HUDEP-2 (cell line): ENCODE measurements around the gene HAUS8.
"Not testable (repeated sequence)": the region's sequence is repeated elsewhere in the genome, so short reads cannot be mapped to it uniquely, and the experiment has no call there.

Experiments
- DNase-seq, 76 experiments: peaks; one replicate each; lab custom pipeline; 2025; ENCODE audit not compliant: unreplicated experiment in 76 of 76; lab: John Stamatoyannopoulos, UW

HAUS8 gene

DNA sequence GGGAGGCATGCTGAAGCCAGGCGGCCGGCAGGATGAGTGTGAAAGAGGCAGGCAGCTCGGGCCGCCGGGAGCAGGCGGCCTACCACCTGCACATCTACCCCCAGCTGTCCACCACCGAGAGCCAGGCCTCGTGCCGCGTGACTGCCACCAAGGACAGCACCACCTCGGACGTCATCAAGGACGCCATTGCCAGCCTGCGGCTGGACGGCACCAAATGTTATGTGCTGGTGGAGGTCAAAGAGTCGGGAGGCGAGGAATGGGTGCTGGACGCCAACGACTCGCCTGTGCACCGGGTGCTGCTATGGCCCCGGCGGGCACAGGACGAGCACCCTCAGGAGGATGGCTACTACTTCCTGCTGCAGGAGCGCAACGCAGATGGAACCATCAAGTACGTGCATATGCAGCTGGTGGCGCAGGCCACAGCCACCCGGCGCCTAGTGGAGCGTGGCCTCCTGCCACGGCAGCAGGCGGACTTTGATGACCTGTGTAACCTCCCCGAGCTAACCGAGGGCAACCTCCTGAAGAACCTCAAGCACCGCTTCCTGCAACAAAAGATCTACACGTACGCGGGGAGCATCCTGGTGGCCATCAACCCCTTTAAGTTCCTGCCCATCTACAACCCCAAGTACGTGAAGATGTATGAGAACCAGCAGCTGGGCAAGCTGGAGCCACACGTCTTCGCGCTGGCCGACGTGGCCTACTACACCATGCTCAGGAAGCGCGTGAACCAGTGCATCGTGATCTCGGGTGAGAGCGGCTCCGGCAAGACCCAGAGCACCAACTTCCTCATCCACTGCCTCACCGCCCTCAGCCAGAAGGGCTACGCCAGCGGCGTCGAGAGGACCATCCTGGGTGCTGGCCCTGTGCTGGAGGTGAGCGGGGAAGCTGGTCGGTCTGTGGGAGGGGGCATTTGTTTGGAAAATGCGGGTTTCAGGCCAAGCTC, 26.7 kb upstream of the HAUS8 start:
- no peak for DNase-seq

DNA sequence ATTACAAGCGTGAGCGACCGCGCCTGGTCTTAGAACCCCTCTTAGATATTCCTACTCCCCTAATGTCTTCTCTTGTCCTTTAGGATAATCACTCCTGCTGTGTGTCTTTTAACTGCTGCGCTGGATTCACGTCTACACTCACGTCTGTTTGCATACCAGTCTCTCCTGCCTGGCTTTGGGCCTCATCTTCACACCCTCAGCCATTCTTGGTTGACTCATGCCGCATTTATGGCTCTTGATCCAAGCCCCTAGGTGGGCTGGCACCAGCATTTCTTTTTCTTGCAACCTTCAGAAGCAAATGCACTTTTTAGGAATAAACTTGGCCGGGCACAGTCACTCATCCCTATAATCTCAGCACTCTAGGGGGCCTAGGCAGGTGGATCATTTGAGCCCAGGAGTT, 23.1 kb upstream of the HAUS8 start:
- DNase-seq, result no peak

DNA sequence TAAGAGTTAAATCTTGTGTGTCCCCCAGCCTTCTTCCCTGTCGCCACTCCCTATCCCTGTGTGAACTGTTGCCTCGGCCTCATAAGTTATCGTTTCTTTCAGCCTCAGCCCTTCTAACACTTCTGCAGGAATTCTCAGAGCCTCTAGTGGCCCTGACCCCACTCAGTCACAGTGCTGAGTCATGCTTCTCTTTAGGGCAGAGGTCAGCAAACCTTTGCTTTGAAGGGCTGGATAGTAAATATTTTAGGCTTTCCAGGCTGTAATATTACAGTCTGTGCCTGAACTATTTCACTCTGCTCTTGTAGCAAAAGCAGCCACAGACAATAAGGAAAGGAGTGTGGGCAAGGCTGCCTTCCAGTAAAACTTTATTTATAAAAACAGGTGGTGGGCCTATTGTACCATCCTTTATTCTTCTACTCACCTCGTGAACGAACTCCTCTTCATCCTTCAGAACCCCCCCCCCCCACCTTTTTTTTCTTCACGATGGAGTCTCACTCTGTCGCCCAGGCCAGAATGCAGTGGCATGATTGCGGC, 22.4 kb upstream of the HAUS8 start:
- DNase-seq, result peak in 5 of 76 experiments; percentile 14 to 41 (median 26)

DNA sequence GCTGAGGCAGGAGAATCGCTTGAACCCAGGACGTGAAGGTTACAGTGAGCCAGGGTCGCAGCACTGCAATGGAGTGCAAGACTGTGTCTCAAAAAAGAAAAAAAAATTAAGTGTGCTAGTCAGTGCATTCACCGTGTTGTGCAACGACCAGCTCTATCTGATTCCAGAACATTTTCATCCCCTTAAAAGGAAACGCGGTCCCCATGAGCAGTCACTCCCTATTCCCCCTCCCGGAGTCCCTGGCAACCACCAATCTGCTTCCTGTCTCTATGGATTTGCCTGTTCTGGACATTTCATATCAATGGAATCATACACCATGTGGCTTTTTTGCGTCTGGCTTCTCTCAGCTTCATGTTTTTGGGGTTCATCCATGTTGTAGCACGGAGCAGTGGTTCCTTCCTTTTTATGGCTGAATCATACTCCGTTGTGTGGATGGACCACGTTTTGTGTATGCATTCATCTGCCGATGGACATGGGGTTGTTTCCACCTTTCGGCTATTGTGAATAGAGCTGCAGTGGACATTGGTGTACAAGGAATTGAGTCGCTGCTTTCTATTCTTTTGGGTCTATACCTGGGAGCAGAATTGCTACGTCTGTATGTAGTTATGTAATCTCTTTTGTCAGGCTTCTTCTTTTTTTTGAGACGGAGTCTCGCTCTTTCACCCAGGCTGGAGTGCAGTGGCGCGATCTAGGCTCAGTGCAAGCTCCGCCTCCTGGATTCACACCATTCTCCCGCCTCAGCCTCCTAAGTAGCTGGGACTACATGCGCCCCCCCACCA, 20.1 kb upstream of the HAUS8 start:
- no peak for DNase-seq

DNA sequence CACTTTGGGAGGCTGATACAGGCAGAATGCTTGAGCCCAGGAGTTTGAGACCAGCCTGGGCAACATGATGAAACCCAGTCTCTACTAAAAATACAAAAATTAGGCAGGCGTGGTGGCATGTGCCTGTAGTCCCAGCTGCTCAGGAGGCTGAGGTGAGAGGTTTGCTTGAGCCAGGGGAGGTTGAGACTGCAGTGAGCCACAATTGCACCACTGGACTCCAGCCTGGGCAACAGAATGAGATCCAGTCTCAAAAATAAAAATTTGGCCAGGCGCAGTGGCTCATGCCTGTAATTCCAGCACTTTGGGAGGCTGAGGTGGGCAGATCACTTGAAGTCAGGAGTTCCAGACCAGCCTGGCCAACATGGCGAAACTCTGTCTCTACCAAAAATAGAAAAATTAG, 19.4 kb upstream of the HAUS8 start:
- not testable (repeated sequence) for DNase-seq

DNA sequence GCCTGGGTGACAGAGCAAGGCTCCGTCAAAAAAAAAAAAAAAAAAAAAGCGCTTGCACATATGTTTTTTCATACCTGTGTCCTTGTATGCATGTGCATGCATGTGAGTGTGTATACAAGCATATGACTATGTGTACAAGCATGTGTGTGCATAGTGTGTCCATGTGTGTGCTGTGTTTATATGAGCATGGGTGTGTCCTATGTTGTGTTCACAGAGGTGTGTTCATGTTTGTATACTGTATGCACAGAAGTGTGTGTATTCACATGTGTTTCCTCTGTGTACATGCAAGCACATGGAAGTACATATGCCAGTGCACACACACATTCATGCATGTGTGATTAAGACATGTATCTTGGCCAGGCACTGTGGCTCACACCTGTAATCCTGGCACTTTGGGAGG, 17.4 kb upstream of the HAUS8 start:
- DNase-seq, result no peak

DNA sequence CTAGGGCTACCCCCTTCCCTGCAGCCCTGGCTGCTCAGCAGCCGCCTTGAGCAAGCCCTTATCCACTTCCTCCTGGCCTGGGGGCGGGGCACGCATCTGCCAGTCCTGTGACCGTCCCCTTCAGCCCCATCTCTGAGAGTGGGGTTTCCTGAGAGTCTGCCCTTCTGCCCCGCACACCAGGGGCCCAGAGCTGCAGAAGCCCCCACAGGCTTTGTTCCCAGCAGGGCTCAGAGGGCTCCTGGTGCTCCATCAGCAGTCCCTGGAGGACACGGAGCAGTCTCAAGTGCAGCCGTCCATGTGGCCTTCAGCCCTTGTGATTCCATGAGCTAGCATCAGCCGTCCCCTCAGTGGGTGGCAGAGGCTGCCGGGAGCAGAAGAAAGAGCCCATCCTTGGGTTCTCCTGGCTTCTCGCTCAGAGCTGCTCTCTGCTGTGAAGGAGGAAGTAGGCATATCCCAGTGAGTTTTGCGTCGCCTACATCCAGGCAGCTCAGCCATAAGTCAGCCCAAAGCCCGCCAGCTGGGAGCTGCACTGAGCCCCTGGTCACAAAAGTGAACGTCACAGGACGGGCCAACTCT, 16.6 kb upstream of the HAUS8 start:
- peak in 20 of 76 experiments; percentile 9 to 45 (median 26) for DNase-seq

DNA sequence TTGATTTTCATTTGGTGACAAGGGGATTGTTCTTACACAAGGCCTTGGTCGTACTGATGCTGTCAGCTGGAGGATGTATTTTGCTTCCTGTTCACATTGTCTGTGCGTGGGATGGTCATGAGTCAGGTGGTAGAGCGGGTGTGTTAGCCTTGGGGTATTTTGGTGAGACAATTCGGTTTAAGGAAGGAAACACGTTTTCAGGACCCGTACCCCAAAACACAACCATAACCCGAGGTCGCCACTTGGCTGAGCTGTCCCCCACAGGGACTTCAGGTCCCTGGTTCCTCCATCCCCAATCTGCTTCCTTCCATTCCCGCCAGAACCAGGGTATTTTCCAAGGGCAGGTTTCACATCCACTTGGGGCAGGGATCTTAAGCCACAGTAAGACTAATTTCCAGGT, 15.3 kb upstream of the HAUS8 start:
- no peak for DNase-seq

DNA sequence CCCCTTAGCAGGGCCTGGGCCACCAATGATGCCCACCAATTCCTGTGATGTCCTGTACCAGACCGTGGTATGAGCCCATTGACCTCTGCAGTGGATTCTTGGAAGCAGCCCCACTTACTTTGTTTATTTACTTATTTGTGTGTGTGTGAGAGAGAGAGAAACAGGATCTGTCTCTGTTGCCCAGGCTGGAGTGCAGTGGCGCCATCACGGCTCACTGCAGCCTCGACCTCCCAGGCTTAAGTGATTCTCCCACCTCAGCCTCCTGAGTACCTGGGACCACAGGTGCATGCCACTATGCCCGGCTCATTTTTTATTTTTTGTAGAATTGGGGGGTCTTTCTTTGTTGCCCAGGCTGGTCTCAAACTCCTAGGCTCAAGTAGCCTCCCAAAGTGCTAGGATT, 13.3 kb upstream of the HAUS8 start:
- no peak for DNase-seq

DNA sequence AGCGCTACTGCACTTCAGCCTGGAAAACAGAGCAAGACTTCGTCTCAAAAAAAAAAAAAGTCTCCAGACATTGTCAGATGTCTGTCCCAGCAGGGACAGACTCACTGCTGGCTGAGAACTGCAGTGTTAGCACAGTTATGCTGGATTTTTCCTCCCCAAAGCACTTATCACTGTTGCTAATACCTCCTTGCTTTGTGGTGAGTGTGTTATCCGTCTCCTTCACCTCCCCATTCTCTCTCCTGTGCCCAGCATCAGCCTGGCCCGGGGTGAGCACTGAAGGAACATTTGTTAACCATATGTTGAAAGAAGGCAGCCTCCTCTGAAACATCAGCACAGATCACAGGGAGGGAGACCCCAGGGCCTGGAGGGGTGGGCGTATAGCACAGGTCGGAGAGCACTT, 11.6 kb upstream of the HAUS8 start:
- DNase-seq, result no peak

DNA sequence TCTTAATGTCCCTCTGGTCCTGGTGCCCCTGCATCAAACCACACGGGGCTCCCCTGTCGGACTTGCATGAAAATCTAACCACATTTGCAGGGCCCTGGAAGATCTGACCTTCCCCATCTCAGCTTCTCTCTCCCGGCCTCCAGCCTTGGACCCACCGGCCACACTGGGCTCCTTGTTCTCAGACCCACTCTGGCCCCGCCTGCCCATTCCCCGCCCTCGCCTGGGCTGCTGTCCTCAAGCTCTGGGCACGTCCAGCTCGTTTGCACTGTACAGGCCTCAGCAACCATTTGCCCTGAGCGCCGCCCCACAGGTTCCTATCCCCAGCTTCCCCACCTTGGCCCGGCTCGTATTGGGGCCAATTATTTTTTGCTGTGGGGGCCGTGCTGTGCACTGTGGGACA, 10.9 kb upstream of the HAUS8 start:
- DNase-seq, result no peak

DNA sequence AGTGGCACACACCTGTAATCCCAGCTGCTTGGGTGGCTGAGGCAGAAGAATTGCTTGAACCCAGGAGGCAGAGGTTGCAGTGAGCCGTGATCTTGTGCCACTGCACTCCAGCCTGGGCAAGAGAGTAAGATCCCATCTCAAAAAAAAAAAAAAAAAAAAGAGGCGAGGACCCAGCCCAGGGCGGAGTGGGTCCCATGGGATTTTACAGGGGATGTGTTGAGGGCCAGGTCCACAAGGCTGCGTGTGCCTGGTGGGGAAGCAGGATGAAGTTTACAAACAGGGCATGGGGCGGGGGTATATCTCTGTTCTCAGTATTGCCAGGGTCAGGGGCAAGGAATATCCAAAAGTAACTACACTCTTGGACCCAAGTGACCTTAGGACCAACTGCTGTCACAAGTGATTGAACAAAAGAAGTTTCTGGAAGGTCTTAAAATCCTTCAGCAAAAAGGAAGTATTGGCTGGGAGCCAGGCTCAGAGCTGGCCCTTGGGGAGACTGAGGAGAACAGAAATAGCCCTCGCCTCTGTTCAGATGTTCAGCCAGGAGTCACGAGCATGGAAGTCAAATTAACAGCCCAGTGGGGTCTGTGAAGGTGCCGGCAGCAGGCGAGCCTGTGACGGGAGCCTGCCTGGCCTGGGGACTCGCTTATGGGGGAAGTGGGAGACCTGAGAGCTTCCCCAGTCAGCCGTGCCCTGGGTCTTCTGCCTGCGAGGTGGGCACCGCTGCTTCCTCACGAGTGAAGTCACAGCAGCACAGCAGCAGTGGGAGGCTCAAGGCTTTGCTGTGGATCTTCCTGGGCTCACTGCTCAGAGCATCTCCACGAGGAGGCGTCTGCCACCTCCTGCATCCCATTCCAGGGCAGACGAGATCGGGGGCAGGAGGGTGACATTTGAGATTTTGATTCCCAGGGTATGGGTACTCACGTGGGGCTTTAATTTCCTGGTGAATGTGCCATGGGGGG, 6.7 kb upstream of the HAUS8 start:
- no peak for DNase-seq

DNA sequence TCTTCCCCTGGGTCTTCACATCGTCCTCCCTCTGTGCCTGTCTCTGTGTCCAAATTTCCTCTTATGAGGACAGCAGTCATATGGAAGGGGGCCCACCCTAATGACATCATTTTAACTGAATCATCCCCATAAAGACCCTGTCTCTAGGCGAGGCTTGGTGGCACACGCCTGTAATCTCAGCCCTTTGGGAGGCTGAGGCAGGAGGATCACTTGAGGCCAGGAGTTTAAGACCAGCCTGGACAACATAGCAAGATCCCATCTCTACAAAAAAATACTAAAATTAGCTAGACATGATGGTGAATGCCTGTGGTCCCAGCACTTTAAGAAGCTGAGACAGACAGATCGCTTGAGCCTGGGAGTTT, 5.2 kb upstream of the HAUS8 start:
- no peak for DNase-seq

DNA sequence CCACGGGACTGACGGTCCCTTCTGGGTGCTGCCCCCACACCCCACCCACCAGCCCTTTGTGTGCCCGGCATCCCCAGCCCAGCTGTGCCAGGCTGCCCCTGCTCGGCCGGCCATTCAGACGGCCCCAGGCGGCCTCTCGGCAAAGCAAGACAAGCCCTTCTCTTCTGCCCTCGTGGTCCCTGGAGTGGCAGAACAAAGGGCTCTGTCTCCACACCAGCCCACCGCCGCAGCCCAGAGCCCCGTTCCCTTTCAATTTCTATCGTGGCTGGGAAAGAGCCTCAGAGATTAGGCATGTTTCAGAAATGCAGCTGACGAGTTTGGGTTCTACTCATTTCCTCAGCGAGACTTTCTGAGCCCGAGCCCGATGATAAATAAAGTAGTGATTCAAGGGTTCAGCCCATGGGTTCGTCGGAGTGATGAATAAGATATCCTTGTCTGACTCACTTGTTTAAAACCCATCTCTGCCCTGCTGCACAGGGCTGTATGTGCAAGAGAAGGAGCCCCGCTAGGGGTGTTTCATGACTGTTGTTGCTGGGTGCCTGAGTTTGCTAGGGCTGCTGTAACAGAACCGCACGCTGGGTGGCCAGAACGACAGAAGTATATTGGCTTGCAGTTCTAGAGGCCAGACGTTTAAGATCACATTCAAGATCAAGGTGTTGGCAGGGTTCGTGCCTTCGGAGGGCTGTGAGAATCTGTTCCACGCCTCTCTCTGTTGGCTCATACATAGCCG, 4.6 kb upstream of the HAUS8 start:
- DNase-seq, result peak in 5 of 76 experiments; percentile 15 to 30 (median 28)

DNA sequence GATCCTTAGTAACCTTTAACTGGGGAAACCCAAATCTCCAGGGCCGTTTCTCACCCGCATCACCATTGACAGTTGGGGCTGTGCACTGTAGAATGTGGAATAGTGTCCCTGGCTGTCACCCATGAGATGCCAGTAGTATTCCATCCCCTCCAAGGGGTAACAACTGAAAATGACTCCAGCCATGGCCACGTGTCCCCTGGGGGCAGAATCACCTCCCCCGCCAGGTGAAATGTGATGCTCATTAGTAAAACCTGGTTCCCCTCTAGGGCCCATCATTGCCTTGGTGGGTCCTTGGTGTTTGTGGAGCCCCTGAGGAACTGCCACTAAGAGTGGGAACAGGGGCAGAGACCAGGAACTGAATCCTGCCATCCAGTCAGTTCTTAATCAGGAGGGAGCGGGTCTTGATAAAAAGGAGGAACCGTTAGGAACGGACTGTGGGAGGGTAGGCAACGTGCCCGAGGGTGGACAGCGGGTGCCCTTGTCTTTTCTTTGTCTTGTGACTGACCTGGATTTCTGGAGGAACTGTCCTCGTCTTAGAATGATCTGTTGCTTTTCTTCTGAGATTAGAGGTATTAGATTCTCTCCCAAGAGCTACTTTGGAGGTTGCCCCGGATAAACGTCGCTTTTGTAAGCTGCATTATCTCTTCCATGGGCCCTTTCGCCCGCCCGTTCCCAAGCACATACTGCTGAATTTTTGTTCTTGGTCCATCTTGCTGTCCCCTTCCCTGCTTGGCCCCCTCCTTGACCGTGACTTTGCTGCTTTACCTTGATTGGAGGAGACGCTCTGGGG, 3.9 kb upstream of the HAUS8 start:
- no peak for DNase-seq

DNA sequence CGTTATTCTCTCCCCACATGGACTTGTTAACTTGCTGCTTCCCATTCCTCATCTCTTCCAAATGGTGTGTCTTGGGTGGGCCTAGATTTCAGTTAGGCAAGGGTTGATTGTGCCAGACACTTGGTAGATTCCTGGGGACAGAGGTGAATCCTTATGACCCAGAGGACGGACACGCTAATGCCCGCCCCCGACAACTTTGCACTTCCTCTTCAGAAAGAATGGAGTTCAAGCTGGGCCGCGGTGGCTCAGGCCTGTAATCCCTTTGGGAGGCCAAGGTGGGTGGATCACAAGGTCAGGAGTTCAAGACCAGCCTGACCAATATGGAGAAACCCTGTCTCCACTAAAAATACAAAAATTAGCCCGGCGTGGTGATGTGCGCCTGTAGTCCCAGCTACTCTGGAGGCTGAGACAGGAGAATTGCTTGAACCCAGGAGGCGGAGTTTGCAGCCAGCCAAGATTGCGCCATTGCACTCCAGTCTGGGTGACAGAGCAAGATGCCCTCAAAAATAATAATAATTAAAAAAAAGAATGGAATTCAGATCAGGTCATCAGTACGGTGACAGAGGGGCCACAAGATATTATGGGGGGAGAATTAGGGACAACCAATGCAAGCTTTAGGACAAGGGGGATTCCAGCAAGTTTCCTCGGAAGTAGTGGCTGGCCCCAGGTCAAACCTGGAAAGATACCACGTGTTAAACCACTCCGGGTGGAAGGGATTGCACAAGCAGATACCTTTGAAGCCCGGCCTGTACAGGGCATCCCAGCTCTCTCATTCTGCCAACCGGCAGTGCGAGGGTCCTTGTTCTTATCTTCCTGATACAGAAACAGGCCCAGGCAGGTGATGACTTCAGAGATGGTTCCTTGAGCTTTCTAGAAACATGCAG, 3.0 kb upstream of the HAUS8 start:
- DNase-seq, result no peak

DNA sequence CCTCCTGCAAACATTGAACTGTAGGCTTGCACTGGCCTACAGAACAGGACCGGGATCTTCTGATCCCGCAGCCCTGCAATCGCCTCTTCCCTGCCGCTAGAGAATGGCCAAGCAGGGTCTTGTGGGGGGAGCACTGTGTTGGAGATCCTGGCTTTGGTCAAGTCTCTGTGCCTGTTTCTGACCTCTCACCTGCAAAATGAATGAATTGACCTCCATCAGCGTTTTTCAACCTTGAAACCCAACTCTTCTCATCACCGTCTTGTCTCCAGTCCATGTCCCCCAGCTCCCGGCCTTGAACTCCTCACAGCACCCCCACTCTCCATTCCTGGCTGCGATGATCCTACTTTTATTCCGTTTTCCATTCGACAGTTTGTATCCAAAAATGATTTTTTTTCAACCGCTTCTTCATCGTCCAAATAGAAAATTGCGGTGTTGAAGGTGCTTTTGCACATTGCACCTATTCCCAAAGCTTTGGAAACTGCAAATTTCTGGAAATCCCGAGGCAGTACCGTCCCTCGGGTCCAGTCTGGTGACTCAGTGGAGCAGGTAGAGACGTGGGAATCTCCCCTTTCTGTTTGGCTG, 2.3 kb upstream of the HAUS8 start:
- DNase-seq, result no peak
